Brain pericyte (primary cell): Measurements from ENCODE around the gene PAQR8.
"Not testable (repeated sequence)": the region's sequence is repeated elsewhere in the genome, so short reads cannot be mapped to it uniquely, and the experiment has no call there.

ENCODE experiments used
- DNase-seq: peaks from one replicate; pipeline ENCODE4 v3.0.0-alpha.2; 2012; ENCODE audit warnings: low read depth, low spot score

PAQR8 gene

GRCh38 chr6:52410979-52411378 lies 49.0 kb downstream of the PAQR8 start:
- no peak for DNase-seq

DNA sequence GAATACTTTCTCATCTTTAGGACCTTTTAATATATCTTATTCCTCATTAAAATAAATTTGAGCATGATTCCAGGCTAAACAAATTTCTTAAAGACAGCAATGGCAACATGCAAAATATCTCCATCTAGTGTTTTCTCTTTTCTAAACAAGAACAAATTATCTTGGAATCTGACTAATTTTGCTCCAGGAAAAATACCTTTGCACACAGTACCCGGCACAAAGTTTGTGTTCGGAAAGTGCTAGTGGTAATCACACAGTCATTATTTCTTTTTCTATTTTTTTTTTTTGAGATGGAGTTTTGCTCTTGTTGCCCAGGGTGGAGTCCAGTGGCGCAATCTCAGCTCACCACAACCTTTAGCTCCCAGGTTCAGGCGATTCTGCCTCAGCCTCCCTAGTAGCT lies 50.0 kb downstream of the PAQR8 start:
- DNase-seq: no peak

DNA sequence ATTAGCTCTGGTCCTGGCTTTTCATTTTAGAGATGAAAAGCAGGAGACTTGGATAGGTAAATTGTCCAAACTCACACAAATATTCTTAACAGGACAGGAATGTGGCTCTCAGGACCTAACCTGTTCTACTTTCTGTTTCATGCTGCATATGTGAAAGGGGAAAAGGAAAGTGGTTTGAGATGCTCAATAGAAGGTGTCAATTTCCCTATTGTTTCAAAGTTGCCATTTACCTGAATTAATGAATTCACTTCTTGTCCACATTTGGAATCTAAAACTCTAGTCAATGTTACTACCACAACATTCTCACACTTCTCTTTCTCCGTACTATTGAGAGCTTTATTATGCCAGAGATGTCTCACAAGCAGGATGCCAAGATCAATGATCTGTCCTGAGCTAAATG lies 53.4 kb downstream of the PAQR8 start:
- DNase-seq: no peak

DNA sequence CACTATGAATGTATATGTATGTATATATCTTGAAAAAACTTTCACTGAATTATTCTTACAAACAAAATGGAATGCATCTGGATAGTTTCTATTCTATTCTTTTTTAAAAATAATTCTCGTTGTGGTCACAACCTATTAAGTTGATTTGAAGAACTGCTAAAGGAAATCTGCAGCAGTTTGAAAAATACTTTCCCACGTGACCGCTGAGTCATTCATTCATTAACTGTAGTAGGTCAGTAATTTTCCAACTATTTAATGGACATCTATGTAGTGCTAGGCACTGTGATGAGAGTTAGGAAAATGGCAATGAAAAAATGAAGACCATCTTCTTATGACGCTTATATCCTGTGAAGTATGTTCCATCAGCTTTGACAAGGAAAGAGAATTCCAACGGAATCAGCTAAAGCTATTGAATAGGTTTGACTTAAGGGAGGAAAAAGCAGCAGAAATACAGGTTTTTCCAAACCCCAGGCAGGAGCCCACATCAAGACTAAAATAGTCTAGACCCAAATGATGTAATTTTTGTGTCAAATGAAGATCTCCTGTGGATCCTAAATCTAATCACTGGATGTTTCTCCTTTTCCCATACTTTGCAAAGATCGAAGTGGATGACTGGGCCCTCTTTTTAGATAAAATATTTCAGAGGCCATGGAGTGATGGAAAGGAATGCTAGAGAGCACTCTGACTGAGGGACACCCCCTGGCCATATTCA lies 54.1 kb downstream of the PAQR8 start:
- no peak for DNase-seq

- DNase-seq: no peak
Observed at GRCh38 chr6:52416629-52417151, 54.7 kb downstream of the PAQR8 start.

GRCh38 chr6:52417675-52418111 lies 55.7 kb downstream of the PAQR8 start:
- no peak for DNase-seq

- DNase-seq: no peak
Observed at GRCh38 chr6:52418606-52419005, 56.7 kb downstream of the PAQR8 start.

DNA sequence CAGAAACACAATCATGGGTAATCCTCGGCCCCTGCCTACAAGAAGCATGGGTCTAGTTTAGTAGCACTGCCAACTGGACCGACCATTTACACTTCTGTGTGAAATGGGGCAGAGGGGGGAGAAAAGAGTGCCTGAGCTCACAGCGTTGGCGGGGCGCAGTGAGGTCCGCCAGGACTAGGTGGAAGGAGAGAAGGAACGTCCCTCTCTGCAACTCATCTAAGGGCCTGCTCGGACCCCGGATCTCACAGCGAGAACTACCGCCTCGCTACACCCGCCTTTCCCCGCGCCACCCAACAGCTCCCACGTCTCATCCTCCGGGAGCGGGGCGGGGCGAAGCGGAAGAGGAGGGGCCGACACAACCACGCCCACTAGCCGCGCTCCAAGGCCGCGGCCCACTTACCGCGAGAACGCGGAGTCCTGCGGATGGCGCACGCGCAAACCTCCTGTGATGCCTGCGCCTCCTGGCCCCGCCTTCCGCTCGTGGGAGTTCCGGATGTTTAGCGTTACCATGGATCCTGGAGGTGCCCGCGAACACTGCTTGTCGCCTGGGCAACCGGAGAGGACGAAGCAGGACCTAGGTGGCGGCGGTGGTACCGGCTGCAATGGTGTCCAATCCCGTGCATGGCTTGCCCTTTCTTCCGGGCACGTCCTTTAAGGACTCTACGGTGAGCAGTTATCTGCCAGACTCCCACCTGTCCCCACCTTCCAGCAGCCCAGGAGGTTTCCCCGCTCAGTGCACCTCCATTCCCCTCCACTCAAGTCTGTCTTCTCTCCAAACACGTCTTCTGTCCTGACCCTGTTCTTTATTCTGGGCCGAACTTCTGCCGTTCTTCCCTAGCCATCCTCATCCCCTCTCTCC lies 58.1 kb downstream of the PAQR8 start, which contains the start of gene EFHC1:
Gene EFHC1, plus strand, starts transcription at position 534 of the 859 bp plus-strand sequence. Its CDS starts 69 bp downstream, at position 603.
- DNase-seq: peak; percentile 92

DNA sequence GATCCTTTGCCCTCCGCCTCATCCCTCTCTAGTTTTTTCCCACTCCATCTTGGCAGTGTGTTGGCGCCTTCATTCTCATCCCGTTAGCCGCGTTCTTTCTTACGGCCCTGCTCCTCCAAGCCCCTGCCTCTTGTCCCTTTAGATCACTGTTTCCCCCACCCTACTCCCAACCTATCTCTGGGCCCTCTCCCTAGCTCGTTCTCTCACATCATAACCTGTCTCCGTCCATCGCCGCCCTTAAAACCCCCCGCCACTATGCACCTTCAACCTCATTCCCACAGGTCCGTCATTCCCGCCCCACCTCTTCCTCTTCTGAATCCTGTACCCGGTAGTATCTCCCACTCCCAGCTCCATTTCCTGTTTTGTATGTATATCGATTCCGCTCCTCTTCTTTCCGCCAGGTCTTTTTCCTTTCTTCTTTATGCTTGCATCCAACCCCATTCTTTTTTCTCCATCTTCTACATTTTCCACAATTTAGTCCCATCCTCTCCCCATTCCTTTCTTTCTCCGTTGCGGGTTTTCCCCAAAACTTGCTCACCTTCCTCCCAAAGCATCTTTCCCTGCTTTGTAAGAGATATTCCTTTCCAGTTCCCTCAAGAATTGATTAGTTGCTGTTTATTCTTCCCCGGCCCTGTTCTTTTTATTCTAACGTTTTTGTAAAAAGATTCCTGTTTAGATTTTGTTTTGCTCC lies 58.9 kb downstream of the PAQR8 start:
- DNase-seq: no peak

GRCh38 chr6:52422156-52422555 lies 60.2 kb downstream of the PAQR8 start:
- no peak for DNase-seq

DNA sequence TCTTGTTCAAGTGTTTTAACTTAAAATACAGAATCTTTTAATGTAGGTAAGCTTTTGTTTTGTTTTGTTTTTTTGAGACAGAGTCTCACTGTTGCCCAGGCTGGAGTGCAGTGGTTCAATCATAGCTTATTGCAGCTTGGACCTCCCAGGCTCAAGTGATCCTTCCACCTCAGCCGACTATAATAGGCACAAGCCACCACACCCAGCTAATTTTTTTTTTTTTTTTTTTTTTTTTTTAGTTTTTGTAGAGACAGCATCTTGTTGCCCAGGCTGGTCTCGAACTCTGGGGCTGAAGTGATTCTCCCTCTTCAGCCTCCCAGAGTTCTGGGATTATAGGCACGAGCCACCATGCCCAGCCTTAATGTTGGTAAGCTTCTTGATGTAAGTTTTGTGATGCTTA lies 61.5 kb downstream of the PAQR8 start:
- DNase-seq: no peak

- no peak for DNase-seq
Observed at GRCh38 chr6:52423971-52424381, 62.0 kb downstream of the PAQR8 start.

- no peak for DNase-seq
Observed at GRCh38 chr6:52424513-52424912, 62.6 kb downstream of the PAQR8 start.

DNA sequence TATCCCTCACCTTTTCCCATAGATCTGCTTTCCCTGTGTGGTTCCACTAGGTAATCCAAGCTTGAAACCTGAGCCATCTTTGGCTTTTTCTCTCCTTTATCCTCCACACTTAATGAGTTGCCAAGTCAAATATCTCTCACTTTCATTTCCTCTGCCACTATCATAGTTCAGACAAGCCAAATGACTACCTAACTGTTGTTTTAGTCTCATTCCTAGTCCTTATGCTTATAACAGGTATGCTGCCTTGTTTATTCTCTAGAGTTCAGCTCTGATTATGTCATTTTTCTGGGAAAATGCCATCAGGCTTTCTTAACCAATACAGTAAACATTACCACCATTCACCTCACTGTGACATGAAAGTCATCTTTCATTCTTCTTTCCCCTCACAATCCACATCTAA lies 64.7 kb downstream of the PAQR8 start:
- no peak for DNase-seq

DNA sequence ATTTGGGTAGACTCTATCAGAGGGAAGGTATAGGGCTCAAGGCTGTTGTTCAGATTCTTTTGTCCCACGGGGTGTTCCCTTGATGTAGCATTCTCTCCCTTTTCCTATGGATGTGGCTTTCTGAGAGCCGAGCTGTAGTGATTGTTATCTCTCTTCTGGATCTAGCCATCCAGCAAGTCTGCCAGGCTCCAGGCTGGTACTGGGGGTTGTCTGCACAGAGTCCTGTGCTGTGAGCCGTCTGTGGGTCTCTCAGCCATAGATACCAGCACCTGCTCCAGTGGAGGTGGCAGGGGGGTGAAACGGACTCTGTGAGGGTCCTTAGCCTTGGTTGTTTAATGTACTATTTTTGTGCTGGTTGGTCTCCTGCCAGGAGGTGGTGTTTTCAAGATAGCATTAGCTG lies 71.3 kb downstream of the PAQR8 start:
- not testable (repeated sequence) for DNase-seq

DNA sequence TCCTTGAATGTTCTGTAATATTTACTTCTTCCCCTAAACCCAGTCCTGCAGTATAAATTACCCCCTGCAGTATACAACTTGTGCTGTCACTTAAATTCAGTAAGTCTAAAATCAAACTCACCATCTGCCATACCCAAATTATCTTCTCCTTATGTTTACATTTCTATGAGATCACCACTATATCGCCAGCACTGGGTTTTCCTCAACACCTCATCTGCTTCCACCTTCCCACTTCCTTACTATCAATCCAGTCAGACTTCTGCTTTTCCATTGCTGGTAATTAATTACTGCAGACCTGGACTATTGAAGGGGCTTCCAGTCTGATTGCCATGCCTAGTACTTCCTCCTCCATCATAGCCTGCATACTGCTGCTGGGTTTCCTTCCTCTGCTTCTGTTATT lies 73.4 kb downstream of the PAQR8 start:
- no peak for DNase-seq

- no peak for DNase-seq
Observed at GRCh38 chr6:52438926-52439325, 77.0 kb downstream of the PAQR8 start.

DNA sequence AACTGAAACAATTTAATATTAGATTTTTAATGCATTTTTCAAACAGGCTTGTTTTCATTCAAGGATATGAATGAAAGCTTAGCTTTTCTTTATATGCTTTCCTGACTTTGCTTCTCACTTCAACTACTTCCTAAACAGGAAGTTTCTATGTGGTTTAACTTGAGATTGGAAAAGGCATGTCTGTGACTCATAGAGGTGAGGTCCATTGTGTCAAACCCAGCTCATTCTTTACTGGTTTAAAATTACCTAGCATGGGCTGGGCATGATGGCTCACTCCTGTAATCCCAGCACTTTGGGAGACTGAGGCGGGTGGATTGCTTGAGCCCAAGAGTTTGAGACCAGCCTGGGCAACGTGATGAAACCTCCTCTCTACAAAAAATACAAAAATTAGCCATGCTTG lies 92.6 kb downstream of the PAQR8 start:
- DNase-seq: no peak

GRCh38 chr6:52457096-52457495 lies 95.1 kb downstream of the PAQR8 start:
- no peak for DNase-seq
